Measurements from ENCODE around the gene ZNF331. TPM values are rescaled to one million over a fixed set of nuclear protein-coding genes. Genes with fewer than 3 reads are reported as not detected.

The ZNF331 gene
- total RNA-seq, 1 donor from 2014 or later: 26.6 TPM

- no peak for DNase-seq (ENCODE audit: low spot score)
- Mint-ChIP-seq H3K9me3 (ENCODE audit: unreplicated experiment) (no peaks in the 10 kb centered on the region), H3K27ac (ENCODE audit: unreplicated experiment) (no peak overlapping the region), H3K36me3 (ENCODE audit: low read depth, unreplicated experiment) (peaks cover 2% of the 10 kb centered on the region), H3K27me3 (ENCODE audit: unreplicated experiment) (no peaks in the 10 kb centered on the region), H3K4me1 (ENCODE audit: unreplicated experiment) (peaks cover 8% of the 10 kb centered on the region), H3K4me3 (ENCODE audit: unreplicated experiment) (peak overlapping the region; percentile 67)
- TF ChIP-seq CTCF (IDR thresholded peaks at IDR 0.05; ENCODE audit: unreplicated experiment): no peak
Measured at GRCh38 chr19:53553156-53553555, 15.2 kb downstream of the ZNF331 start.

GRCh38 chr19:53553865-53554791 lies 16.2 kb downstream of the ZNF331 start:
- Mint-ChIP-seq H3K4me3 (ENCODE audit: unreplicated experiment) (peak overlapping the region; percentile 89), H3K9me3 (ENCODE audit: unreplicated experiment) (no peaks in the 10 kb centered on the region), H3K36me3 (ENCODE audit: low read depth, unreplicated experiment) (peaks cover 12% of the 10 kb centered on the region), H3K27me3 (ENCODE audit: unreplicated experiment) (no peaks in the 10 kb centered on the region), H3K4me1 (ENCODE audit: unreplicated experiment) (peaks cover 7% of the 10 kb centered on the region), H3K27ac (ENCODE audit: unreplicated experiment) (no peak overlapping the region)
- peak; percentile 61 for DNase-seq (ENCODE audit: low spot score)
- no peak for TF ChIP-seq CTCF (IDR thresholded peaks at IDR 0.05; ENCODE audit: unreplicated experiment)

GRCh38 chr19:53554804-53555203 lies 16.9 kb downstream of the ZNF331 start:
- H3K36me3 Mint-ChIP-seq (ENCODE audit: low read depth, unreplicated experiment): peaks cover 17% of the 10 kb centered on the region
- H3K4me3 Mint-ChIP-seq (ENCODE audit: unreplicated experiment): peak overlapping the region; percentile 89
- H3K27ac Mint-ChIP-seq (ENCODE audit: unreplicated experiment): no peak overlapping the region
- H3K9me3 Mint-ChIP-seq (ENCODE audit: unreplicated experiment): no peaks in the 10 kb centered on the region
- no peaks in the 10 kb centered on the region for H3K27me3 Mint-ChIP-seq (ENCODE audit: unreplicated experiment)
- no peak for TF ChIP-seq CTCF (IDR thresholded peaks at IDR 0.05; ENCODE audit: unreplicated experiment)
- no peak for DNase-seq (ENCODE audit: low spot score)
- peaks cover 2% of the 10 kb centered on the region for H3K4me1 Mint-ChIP-seq (ENCODE audit: unreplicated experiment)

GRCh38 chr19:53555352-53555751 lies 17.4 kb downstream of the ZNF331 start:
- no peaks in the 10 kb centered on the region for H3K4me1 Mint-ChIP-seq (ENCODE audit: unreplicated experiment)
- no peak overlapping the region for H3K27ac Mint-ChIP-seq (ENCODE audit: unreplicated experiment)
- H3K36me3 Mint-ChIP-seq (ENCODE audit: low read depth, unreplicated experiment): peaks cover 22% of the 10 kb centered on the region
- peak overlapping the region; percentile 42 for H3K4me3 Mint-ChIP-seq (ENCODE audit: unreplicated experiment)
- DNase-seq (ENCODE audit: low spot score): no peak
- no peaks in the 10 kb centered on the region for H3K9me3 Mint-ChIP-seq (ENCODE audit: unreplicated experiment)
- no peak for TF ChIP-seq CTCF (IDR thresholded peaks at IDR 0.05; ENCODE audit: unreplicated experiment)
- H3K27me3 Mint-ChIP-seq (ENCODE audit: unreplicated experiment): no peaks in the 10 kb centered on the region

GRCh38 chr19:53571339-53571738 lies 33.4 kb downstream of the ZNF331 start:
- H3K9me3 Mint-ChIP-seq (ENCODE audit: unreplicated experiment): peaks cover 3% of the 10 kb centered on the region
- H3K4me3 Mint-ChIP-seq (ENCODE audit: unreplicated experiment): no peak overlapping the region
- no peak for TF ChIP-seq CTCF (IDR thresholded peaks at IDR 0.05; ENCODE audit: unreplicated experiment)
- no peaks in the 10 kb centered on the region for H3K27me3 Mint-ChIP-seq (ENCODE audit: unreplicated experiment)
- no peak for DNase-seq (ENCODE audit: low spot score)
- no peak overlapping the region for H3K27ac Mint-ChIP-seq (ENCODE audit: unreplicated experiment)
- H3K36me3 Mint-ChIP-seq (ENCODE audit: low read depth, unreplicated experiment): peaks cover 34% of the 10 kb centered on the region
- no peaks in the 10 kb centered on the region for H3K4me1 Mint-ChIP-seq (ENCODE audit: unreplicated experiment)
